HG03039 (cell line): Measurements from ENCODE around the gene ZNF480.
A peak's percentile ranks its signal among the peaks of the same experiment; 100 is the strongest.
"Not testable (repeated sequence)": the region's sequence is repeated elsewhere in the genome, so short reads cannot be mapped to it uniquely, and the experiment has no call there.

ENCODE experiments used
- ATAC-seq: cut with Tn5 transposase; IDR thresholded peaks from one replicate; pipeline ENCODE4 v1.9.1; 2021; ENCODE audit warnings: mild to moderate bottlenecking, moderate library complexity; ENCODE audit not compliant: unreplicated experiment

ZNF480 gene

DNA sequence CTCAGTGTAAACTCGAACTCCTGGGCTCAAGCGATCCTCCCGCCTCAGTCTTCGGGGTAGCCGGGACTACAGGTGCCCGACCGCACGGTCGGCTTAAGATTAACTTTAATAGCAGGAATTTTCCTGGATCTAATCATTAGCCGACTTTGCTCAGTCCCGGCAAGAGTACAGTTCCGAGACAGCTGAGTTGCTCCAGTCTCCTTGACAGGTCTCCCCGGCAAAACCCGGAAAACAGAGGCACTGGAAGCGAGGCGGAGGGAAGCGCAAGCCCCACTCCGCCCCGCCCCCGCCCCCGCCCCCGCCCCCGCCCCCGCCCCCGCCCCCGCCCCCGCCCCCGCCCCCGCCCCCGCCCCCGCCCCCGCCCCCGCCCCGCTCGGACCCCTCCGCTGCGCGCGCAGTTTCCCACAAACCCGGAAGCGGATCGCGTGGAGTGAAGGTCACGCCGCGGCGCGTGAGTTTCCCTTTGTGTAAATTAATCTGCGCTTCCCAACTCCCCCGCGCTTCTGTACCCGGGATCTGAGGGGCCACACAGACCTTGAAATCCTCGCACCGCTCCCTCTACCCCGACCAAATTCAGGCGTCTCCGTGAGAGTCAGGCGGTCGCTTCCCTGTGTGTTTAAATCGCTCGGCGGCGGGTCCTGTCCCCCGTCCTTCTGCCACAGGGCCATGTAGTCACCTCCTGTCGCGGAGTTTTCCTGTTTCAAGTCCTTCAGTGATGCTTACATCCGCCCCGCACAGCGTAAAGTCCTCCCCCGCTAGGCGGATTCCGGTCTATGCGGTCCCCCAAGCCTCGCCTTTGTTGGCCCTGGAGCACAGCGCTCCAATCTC lies at the start of gene ZNF480:
Gene ZNF480, plus strand, starts transcription at position 397 of the 828 bp plus-strand sequence. CDS start 3,244 bp downstream, outside the sequence.
- ATAC-seq, result peak; percentile 50

DNA sequence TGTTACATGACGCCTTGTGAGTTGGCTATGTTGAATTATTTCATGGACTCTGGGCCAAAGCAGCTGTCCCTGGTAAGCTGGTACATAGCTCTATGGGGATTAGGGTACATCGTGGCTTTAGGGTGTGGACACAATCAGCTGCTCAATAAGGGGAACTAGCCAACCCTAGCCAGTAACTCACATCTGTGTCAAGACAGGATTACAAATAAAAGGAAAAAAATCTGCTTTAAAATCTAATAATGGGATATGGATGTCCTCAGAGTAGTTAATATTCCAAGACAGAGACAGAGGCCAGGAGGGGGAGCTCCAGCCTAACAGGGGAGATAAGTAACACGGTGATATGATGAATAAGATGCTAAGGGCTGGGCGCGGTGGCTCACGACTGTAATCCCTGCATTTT lies 48.7 kb upstream of the ZNF480 start:
- no peak for ATAC-seq

DNA sequence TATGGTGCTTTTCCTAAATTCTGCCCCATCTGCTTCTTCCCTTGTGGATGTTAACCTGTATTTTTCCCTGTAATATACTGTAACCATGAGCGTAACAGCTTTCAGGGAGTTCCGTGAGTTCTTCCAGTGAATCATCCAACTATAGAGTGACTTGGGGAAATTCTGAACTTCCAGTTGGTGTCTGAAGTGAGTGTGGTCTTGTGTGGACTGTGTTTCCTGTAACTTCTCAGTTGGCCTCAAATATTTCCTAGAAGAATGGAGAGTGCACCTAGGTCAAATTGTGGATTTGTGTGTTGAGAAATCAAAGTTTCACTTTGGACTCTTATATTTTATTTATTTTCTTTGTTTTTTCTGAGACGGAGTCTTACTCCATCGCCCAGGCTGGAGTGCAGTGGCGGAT lies 38.5 kb upstream of the ZNF480 start:
- ATAC-seq, result no peak

DNA sequence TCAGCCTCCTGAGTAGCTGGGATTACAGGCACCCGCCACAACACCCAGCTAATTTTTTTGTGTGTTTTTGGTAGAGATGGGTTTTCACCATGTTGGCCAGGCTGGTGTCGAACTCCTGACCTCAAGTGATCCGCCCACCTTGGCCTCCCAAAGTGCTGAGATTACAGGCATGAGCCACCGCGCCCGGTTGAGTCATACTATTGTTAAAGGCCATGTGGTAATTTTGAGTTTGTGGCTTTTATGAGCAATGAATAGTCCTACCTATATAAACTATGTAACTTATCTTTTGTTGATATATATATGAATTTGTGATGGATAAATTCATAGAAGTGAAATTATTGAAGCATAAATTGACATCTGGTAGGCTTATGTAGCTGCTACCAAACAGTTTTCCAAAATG lies 31.4 kb upstream of the ZNF480 start:
- ATAC-seq, result not testable (repeated sequence)

DNA sequence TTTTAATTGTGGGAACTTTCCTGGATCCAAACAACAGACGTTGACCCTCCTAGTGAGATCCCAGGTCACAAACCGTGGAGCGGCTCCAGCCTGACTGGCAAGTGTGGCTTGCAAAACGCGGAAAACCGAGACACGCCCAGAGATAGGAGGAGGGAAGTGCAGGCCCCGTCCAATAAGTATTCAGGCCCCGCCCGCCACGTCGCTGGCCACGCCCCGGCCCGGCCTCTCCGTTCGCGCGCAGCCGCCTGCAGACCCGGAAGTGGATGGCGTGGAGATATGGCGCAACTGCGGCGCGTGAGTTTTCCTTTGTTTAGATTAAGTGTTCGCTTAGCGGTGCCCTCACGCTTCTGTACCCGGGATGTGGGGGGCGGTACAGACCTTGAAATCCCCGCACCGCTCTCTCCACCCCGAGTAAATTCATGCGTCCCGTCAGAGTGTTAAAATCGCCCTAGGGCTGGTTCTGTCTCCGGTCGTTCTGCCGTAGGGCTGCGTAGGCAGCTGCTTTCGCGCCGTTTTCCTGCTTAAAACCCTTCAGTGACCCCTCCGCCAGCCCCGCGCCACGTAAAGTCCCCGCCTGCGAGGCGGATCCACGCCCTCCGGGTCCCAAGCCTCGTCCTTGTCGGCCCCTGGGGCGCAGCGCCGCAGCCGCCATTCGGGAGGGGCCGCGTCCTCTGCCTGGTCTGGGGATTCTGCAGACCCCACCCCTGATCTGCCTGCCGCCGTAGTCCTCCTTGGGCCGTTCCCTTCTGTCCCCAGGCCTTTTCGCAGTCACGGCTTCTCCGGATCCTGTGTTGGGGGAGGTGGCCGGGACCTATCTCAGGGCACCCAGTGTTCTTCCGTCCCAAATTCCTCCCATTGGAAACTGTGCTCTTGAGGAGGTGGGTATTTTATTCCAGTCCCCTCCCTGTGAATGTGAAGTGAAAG lies 27.4 kb upstream of the ZNF480 start, which contains the start of gene ZNF766:
Gene ZNF766, plus strand, starts transcription at position 250 of the 924 bp plus-strand sequence. Its CDS starts 27 bp downstream, at position 277.
- peak; percentile 89 for ATAC-seq

DNA sequence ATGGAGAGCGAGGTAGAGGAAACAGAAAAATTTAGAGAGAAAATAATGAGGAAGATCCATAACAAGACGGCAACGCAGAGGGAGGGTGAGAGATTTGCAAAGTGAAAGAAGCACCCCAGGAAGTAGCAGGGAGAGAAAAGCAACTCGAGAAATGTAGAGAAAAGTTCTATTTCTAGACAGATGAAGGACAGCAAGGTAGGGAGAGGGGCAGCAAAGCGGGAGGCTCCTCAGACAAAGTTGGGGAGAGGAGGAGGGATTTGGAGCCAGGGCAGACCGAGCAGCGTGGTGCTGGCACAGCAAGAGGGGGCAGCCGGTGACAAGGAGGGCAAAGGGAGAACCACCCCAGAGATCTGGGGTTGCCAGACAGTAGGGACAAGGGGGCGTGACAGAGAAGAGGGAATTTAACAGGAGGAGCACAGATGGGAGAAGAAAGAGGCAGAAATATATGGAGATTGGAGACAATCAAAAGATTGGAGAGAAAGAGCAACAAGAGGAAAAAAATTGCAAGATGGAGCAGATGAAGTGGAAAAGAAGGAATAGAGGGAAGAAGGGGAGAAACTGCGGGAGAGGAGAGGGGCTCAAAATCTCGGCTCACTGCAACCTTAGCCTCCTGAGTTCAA lies 26.6 kb upstream of the ZNF480 start:
- no peak for ATAC-seq

DNA sequence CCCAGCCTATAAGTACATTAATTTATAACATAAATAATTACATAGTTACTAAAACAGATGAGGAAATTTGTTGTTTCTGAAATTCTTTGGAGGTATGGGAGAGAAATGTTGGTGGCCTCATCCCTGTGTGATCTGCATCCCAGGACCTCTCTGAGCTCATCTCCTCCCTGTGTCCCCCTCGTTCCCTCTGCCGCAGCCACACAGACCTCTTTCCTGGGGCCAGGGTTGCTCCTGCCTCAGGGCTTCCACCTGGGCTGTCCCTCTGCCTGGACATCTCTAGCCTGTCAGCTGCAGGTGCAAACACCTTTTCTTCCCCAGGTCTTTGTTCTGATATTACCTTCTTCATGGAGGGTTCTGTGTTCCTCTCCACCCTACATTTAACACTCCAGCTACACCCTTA lies 23.7 kb upstream of the ZNF480 start:
- no peak for ATAC-seq

DNA sequence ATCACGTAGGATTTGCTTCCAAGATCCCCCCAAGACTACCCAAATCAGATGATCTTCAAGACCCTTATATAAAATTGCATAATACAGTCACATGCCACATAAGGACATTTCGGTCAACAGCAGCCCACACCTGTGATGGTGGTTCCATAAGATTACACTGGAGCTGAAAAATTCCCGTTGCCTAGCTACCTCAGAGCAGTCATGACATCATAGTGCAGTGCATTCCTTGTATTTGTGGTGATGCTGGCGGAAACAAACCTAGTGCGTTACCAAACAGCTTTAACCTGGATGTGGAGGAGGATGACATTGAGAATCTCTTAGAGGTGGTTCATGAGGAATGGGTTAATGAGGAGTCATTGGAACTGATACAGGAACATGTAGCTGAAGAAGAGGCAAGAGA lies 22.8 kb upstream of the ZNF480 start:
- ATAC-seq, result no peak

DNA sequence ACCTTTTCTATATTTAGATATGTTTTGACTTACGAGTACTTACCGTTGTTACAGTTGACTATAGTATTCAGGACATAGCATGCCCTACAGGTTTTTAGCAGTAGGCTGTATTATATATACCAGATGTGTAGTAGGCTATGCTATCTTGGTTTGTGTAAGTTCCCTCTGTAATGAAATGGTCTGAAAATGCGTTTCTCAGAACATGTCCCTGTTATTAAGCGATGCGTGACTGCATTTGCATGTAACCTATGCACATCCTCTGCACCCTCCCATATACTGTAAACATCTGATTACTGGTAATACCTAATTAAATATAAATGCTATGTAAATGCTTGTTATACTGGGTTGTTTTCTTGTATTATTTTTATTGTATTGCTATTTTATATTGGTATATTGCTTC lies 21.0 kb upstream of the ZNF480 start:
- ATAC-seq, result no peak

DNA sequence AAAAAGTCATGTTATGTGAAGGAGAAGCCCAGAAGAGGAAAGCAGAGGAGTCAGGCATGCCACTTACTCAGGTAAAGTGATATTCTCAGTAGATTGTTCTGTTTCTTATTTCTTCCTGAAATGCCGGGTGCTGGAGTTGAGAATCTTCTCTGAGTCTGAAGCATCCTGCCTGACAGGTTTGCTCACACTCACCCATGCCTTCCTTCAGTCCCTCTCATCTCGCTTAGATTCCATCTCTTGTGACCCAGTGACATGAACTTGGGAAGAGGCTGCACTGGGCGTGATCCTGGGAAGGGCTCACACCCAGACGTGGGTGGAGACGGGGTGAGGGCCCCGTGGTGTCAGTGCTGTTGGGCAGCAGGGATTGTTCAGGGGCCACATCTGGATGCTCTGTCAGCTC lies 19.5 kb upstream of the ZNF480 start:
- no peak for ATAC-seq

DNA sequence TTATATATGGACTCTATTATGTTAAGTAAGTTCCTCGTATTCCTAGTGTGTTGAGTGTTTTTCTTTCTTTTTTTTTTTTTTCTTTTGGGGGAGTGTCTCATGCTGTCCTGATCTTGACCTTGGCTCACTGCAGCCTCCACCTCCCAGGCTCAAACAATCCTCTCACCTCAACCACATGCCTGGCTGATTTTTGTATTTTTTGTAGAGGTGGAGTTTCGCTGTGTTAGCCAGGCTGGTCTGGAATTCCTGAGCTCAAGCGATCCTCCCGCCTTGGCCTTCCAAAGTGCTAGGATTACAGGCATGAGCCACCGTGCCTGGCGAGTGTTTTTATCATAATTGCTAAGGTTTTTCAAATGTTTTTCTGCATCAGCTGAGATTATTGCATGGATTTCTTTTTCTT lies 10.7 kb upstream of the ZNF480 start:
- no peak for ATAC-seq

DNA sequence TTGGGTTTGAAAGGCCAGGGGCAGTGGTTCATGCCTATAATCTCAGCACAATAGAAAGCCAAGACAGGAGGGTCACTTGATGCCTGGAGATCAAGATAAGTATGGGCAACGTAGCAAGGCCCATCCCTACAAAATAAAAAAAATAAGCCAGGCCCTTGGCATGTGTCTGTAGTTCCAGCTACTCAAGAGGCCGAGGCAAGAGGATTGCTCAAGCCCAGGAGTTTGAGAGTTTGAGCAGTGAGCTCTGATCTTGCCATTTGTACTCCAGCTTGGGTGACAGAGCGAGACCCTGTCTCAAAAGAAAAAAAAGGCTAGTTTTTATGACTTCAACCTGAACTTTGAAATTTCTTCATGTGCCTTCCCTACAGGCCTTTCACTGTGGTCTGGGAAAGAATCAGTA lies 5.2 kb upstream of the ZNF480 start:
- ATAC-seq, result no peak

DNA sequence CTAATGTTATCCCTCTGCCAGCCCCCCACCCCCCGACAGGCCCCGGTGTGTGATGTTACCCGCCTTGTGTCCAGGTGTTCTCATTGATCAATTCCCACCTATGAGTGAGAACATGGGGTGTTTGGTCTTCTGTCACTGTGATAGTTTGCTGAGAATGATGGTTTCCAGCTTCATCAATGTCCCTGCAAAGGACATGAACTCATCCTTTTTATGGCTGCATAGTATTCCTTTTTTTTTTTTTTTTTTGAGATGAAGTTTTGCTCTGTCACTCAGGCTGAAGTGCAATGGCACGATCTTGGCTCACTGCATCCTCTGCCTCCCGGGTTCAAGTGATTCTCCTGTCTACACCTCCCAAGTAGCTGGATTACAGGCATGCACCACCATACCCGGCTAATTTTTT lies 4.0 kb upstream of the ZNF480 start:
- ATAC-seq, result not testable (repeated sequence)

DNA sequence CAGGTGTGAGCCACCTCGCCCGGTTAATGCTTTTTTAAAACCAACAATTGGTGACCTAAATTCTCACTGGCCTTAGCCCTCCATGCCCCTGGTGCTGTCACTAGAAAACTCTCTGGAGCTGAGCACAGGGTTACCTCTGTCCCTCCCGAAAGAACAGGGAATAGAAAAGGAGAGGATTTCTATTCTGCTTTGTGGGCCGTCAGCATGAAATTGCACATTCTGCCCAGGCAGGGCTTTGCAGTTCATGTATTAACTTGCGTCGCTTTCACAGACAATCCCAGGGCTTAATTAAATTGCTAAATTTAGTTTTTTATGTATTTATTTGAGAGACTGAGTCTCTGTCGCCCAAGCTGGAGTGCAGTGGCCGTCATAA lies 583 bp upstream of the ZNF480 start:
- no peak for ATAC-seq

DNA sequence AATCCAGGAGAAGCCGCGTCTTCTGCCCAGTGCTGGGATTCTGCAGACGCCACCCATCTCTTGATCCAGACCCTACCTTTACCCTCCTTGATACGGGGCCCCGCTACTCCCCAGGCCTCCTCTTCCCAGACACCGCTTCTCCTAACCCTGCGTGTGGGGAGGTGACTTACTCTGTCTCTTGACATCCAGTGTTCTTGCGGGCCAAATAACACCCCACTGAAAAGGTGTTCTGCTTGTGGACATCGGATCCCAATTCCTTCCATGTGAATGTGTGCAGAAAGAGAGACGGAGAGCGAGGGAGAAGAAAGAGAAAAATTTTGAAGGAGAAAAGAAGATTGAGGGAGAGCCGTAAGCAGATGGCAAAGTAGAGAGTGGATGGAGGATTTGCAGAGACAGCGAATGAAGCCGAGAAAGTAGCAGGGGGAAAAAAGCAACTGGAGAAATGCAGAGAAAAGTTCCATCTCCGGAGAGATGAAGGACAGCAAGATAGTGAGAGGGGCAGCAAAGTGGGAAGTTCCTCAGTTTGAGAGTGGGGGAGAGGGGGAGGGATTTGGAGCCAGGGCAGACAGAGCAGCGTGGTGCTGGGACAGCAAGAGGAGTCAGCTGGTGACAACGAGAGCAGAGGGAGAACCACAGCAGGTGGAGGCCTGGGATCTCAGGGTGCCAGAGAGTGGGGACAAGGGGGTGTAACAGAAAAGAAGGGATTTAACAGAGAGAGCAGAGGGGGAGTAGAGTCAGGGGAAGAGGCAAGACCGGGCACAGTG lies 814 bp downstream of the ZNF480 start:
- no peak for ATAC-seq

DNA sequence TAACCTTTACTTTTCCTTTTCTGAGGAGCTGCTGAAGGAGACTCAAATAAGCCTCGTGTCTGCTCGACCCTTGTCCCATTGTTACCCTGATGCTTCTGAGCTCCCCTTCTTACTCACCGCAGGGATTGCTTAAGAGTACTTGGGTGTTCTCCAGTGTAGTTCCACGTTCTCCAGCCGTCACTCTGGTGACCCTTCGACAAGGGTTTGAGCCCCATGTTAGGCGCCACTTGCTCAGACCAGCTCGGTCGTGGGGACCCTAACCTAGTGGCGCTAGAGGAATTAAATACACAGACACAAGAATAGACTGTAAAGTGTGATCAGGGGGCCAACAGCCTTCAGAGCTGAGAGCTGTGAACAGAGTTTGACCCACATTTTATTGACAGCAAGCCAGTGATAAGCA lies 10.3 kb downstream of the ZNF480 start:
- no peak for ATAC-seq

DNA sequence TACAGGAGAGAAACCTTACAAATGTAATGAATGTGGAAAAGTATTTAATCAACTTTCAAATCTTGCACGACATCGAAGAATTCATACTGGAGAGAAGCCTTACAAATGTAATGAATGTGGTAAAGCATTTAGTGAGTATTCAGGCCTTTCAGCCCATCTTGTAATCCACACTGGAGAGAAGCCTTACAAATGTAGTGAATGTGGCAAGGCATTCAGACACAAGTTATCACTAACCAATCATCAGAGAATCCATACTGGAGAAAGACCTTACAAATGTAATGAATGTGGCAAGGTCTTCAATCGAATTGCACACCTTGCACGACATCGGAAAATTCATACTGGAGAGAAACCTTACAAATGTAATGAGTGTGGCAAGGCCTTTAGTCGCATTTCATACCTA lies 25.5 kb downstream of the ZNF480 start:
- no peak for ATAC-seq

DNA sequence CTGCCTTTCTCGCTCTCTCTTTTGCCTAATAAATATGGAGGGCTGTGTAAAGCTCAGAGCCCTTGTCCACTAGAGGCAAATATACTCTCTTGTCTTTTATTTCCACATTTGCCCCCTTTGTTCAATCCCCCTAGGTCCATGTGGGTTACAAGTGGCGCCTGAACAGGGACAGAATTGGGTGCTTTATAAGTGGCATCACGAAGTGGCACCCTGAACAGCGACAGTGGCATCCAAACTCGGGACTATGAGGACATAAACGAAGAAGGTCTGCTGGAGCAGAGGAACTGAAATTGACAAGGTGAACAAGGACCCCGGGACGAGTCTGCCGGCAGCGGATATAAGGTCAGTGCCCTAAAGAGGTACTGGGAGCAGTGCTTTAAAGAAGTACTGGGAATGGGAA lies 34.8 kb downstream of the ZNF480 start:
- ATAC-seq, result no peak

DNA sequence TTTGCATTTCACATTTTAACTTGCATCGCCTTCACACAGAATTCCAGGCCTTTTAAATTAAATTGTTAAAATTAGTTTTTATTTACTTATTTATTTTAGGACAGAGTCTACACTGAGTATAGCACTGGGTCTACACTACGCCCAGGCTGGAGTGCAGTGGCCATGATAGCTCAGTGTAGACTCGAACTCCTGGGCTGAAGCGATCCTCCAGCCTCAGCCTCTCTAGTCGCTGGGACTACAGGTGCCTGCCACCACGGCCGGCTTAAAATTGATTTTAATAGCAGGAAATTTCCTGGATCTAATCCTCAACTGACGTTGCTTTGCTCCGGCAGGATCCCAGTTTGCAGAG lies 38.8 kb downstream of the ZNF480 start:
- no peak for ATAC-seq

DNA sequence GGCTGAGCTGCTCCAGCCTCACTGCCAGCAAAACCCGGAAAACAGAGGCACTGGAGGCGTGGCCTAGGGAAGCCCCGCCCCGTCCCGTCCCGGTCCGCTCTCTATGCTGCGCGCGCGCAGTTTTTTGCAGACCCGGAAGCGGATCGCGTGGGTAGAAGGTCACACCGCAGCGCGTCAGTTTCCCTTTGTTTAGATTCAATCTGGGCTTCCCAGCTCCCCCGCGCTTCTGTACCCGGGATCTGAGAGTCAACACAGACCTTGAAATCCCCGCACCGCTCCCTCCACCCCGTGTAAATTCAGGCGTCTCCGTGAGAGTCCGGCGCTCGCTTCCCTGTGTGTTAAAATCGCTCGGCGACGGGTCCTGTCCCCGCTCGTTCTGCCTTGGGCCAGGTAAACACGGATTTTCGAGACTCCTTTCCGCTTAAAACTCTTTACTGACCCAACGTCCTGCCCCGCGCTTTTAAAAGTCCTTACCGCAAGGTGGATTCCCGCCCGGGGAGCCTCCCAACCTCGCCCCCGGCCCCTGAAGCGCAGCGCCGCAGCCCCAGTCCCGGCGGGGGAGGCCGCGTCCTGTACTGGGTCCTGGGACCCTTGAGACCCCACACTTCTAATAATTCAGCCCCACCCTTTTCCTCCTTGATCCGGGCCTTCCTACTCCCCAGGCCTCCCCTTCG lies 39.3 kb downstream of the ZNF480 start, which contains the start of gene ZNF610:
Gene ZNF610, plus strand, starts transcription at position 127 of the 674 bp plus-strand sequence. CDS start 12,930 bp downstream, outside the sequence.
- peak; percentile 54 for ATAC-seq
